KMS-11 (cell line): Measurements from ENCODE around the gene ZIC4.

Experiments used
- H2AFZ ChIP-seq: fragments of 200-600 bp; sonication (generic); 2 replicates; pipeline ENCODE4 v1.6.1; 2016; ENCODE audit warnings: antibody characterized with exemption, mixed run types, low read depth
- H3K27ac ChIP-seq: fragments of 200-600 bp; sonication (generic); 2 replicates; pipeline ENCODE4 v1.6.1; 2016; ENCODE audit warnings: mild to moderate bottlenecking, mixed run types
- H3K27me3 ChIP-seq: fragments of 200-600 bp; sonication (generic); 2 replicates; pipeline ENCODE4 v1.6.1; 2017; ENCODE audit warnings: mild to moderate bottlenecking, low read depth, mixed run types, moderate library complexity; ENCODE audit not compliant: insufficient read depth
- H3K36me3 ChIP-seq: fragments of 200-600 bp; sonication (generic); 2 replicates; pipeline ENCODE4 v1.6.1; 2017; ENCODE audit warnings: mild to moderate bottlenecking, mixed run types; ENCODE audit not compliant: insufficient read depth
- H3K4me1 ChIP-seq: fragments of 200-600 bp; sonication (generic); 2 replicates; pipeline ENCODE4 v1.6.1; 2016; ENCODE audit warnings: mild to moderate bottlenecking, low read depth, mixed run types; ENCODE audit not compliant: poor library complexity, severe bottlenecking
- H3K4me2 ChIP-seq: fragments of 200-600 bp; sonication (generic); 2 replicates; pipeline ENCODE4 v1.7.0; 2016; ENCODE audit warnings: mild to moderate bottlenecking, mixed run types
- H3K4me3 ChIP-seq: fragments of 200-600 bp; sonication (generic); IDR thresholded peaks from 2 replicates; pipeline ENCODE4 v1.6.1; 2017; ENCODE audit warnings: low read depth, low read length, mixed read lengths; ENCODE audit not compliant: insufficient read depth
- H3K79me2 ChIP-seq: fragments of 200-600 bp; sonication (generic); 2 replicates; pipeline ENCODE4 v1.6.1; 2016; ENCODE audit warnings: low read depth, mixed run types; ENCODE audit not compliant: insufficient read depth
- H3K9ac ChIP-seq: fragments of 200-600 bp; sonication (generic); 2 replicates; pipeline ENCODE4 v1.6.1; 2016; ENCODE audit warnings: mild to moderate bottlenecking, mixed run types
- H4K20me1 ChIP-seq: fragments of 200-600 bp; sonication (generic); 2 replicates; pipeline ENCODE4 v1.6.1; 2016; ENCODE audit warnings: mild to moderate bottlenecking, mixed run types; ENCODE audit not compliant: insufficient read depth
- CTCF ChIP-seq: fragments of 200-600 bp; sonication (generic); conservative IDR thresholded peaks from 2 replicates; pipeline ENCODE4 v1.6.1; 2017; ENCODE audit warnings: low read depth, mild to moderate bottlenecking, antibody characterized with exemption, low read length, moderate library complexity, mixed read lengths

The ZIC4 gene

GRCh38 chr3:147407498-147408187, 1.3 kb upstream of the ZIC4 start:
- TF ChIP-seq CTCF = no peak
- no peaks in the 10 kb centered on the region for H3K79me2 ChIP-seq
- H3K36me3 ChIP-seq = no peaks in the 10 kb centered on the region
- no peak overlapping the region for H3K4me3 ChIP-seq
- no peak overlapping the region for H3K9ac ChIP-seq
- no peaks in the 10 kb centered on the region for H4K20me1 ChIP-seq
- H3K27ac ChIP-seq = no peak overlapping the region
- H2AFZ ChIP-seq = no peak overlapping the region
- H3K4me1 ChIP-seq = no peaks in the 10 kb centered on the region
- H3K27me3 ChIP-seq = no peaks in the 10 kb centered on the region
- H3K4me2 ChIP-seq = no peak overlapping the region

DNA sequence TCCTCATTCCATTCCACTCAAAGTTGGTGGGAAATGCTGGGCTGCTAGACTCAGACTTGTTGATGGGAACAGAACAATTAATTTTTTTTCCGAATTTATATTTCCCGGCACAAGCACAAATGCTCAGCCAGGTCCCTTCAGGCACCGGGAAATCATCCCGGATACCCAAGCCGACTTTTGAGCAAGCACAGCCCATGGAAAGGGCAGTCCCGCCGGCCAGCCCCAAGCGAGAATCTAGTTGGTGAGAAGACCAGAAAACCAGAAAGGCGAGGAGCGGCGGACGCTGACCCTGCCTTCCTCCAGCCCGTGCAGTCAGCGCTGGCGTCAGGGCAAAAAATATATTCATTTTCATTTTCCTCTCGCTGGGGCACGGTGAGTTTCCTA, 763 bp upstream of the ZIC4 start:
- H3K4me2 ChIP-seq = no peak overlapping the region
- no peak overlapping the region for H3K9ac ChIP-seq
- no peak overlapping the region for H3K4me3 ChIP-seq
- H3K79me2 ChIP-seq = no peaks in the 10 kb centered on the region
- no peaks in the 10 kb centered on the region for H3K4me1 ChIP-seq
- no peak overlapping the region for H2AFZ ChIP-seq
- no peaks in the 10 kb centered on the region for H4K20me1 ChIP-seq
- no peaks in the 10 kb centered on the region for H3K36me3 ChIP-seq
- H3K27ac ChIP-seq = no peak overlapping the region
- TF ChIP-seq CTCF = no peak
- H3K27me3 ChIP-seq = no peaks in the 10 kb centered on the region

DNA sequence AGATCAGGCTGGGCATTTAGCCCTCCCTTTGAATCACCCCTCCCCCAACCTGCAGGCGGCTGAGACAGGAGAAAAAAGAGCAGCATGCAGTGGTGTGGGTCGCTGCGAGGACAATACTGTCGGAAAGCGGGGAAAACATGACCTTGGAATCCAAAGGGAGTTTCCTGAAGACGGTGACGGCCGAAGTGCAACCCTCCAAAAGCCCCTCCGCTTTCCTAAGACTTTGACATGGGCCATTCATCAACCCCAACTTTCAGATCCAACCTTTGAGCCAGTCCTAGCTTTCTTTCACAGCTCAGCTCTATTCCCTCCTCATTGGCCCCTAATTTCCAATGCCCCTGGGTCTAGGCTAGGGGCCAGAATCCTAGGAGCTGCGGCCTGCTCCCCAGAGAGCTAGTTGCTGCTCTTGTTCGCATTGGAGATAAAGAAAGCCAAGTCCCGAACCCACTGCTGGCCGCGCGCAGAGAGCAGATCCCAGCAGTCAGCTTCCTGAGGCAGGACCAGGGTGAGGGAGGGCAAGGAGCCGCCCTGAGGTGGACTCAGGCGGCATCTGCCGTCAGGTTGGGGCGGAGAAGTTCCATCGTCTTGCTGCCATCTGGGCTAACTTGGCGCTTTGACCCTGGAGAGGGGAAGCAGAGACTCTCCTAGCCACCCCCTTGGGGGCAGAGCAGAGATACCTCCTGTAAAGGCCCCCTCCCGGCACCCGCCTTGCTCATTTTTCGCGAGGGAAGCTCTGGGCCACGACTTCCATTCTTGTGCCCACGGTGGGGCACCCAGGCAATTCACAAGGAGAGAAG, 914 bp downstream of the ZIC4 start:
- no peak overlapping the region for H3K4me2 ChIP-seq
- no peak for TF ChIP-seq CTCF
- no peak overlapping the region for H3K27ac ChIP-seq
- H3K4me3 ChIP-seq = no peak overlapping the region
- H3K27me3 ChIP-seq = no peaks in the 10 kb centered on the region
- no peaks in the 10 kb centered on the region for H3K36me3 ChIP-seq
- H2AFZ ChIP-seq = no peak overlapping the region
- no peak overlapping the region for H3K9ac ChIP-seq
- H3K79me2 ChIP-seq = no peaks in the 10 kb centered on the region
- H4K20me1 ChIP-seq = no peaks in the 10 kb centered on the region
- H3K4me1 ChIP-seq = no peaks in the 10 kb centered on the region

GRCh38 chr3:147404800-147405230, 1.5 kb downstream of the ZIC4 start:
- H3K4me3 ChIP-seq = no peak overlapping the region
- no peaks in the 10 kb centered on the region for H3K36me3 ChIP-seq
- no peak overlapping the region for H3K27ac ChIP-seq
- H3K9ac ChIP-seq = no peak overlapping the region
- H3K4me2 ChIP-seq = no peak overlapping the region
- TF ChIP-seq CTCF = no peak
- no peaks in the 10 kb centered on the region for H4K20me1 ChIP-seq
- no peaks in the 10 kb centered on the region for H3K27me3 ChIP-seq
- no peaks in the 10 kb centered on the region for H3K4me1 ChIP-seq
- H2AFZ ChIP-seq = no peak overlapping the region
- no peaks in the 10 kb centered on the region for H3K79me2 ChIP-seq
